ENCODE measurements around the gene AGXT2. TPM values are rescaled to one million over a fixed set of nuclear protein-coding genes. Genes with fewer than 3 reads are reported as not detected.
A peak's percentile ranks its signal among the peaks of the same experiment; 100 is the strongest.

The AGXT2 gene
- not detected in 2 replicates for total RNA-seq (2014; rRNA removed; shearing (Covaris generic); ENCODE audit: low replicate concordance)

- DNase-seq = no peak
These were observed at the start of gene AGXT2 for GRCh38 chr5:35047785-35048404. Gene AGXT2 (minus strand): TSS chr5:35047949. CDS start chr5:35047892, 57 bp downstream.

GRCh38 chr5:35096932-35097331, 49.2 kb upstream of the AGXT2 start:
- H3K4me3 ChIP-seq = no peak overlapping the region
- H3K9me3 ChIP-seq = no peaks in the 10 kb centered on the region
- H3K36me3 ChIP-seq = no peaks in the 10 kb centered on the region
- H3K27me3 ChIP-seq = 0 out of 2 replicates have a peak, but pooled peaks cover 2% of the 10 kb centered on the region
- no peak for DNase-seq

More at GRCh38 chr5:35047785-35048404, at the start of gene AGXT2:
- Histone ChIP-seq H3K4me3 (no peak within 1 kb of the TSS), H3K27me3 (no peaks in the 10 kb centered on the region), H3K9me3 (no peaks in the 10 kb centered on the region), H3K36me3 (no peaks in the 10 kb centered on the region)

- Histone ChIP-seq H3K9me3 (no peaks in the 10 kb centered on the region), H3K4me3 (no peak overlapping the region), H3K36me3 (no peaks in the 10 kb centered on the region), H3K27me3 (0 out of 2 replicates have a peak, but pooled peaks cover 1% of the 10 kb centered on the region)
- DNase-seq = no peak
These were observed 48.5 kb upstream of the AGXT2 start for GRCh38 chr5:35096216-35096615.

GRCh38 chr5:35095366-35095765, 47.6 kb upstream of the AGXT2 start:
- Histone ChIP-seq H3K27me3 (no peaks in the 10 kb centered on the region), H3K36me3 (no peaks in the 10 kb centered on the region), H3K9me3 (no peaks in the 10 kb centered on the region), H3K4me3 (no peak overlapping the region)
- DNase-seq = no peak

- no peaks in the 10 kb centered on the region for H3K9me3 ChIP-seq
- no peak overlapping the region for H3K4me3 ChIP-seq
- DNase-seq = no peak
- no peaks in the 10 kb centered on the region for H3K36me3 ChIP-seq
- no peaks in the 10 kb centered on the region for H3K27me3 ChIP-seq
These were observed 47.2 kb upstream of the AGXT2 start for GRCh38 chr5:35094948-35095347.

- no peak for DNase-seq
- no peak overlapping the region for H3K4me3 ChIP-seq
These were observed 45.0 kb upstream of the AGXT2 start for GRCh38 chr5:35092703-35093102.

GRCh38 chr5:35091704-35092103, 44.0 kb upstream of the AGXT2 start:
- Histone ChIP-seq H3K9me3 (no peaks in the 10 kb centered on the region), H3K36me3 (no peaks in the 10 kb centered on the region), H3K4me3 (no peak overlapping the region), H3K27me3 (no peaks in the 10 kb centered on the region)
- DNase-seq = no peak

More at GRCh38 chr5:35092703-35093102, 45.0 kb upstream of the AGXT2 start:
- H3K9me3 ChIP-seq = no peaks in the 10 kb centered on the region
- no peaks in the 10 kb centered on the region for H3K27me3 ChIP-seq
- no peaks in the 10 kb centered on the region for H3K36me3 ChIP-seq

GRCh38 chr5:35089334-35090314, 41.9 kb upstream of the AGXT2 start:
- peak; percentile 52 for DNase-seq
- Histone ChIP-seq H3K27me3 (no peaks in the 10 kb centered on the region), H3K9me3 (no peaks in the 10 kb centered on the region), H3K36me3 (no peaks in the 10 kb centered on the region), H3K4me3 (no peak overlapping the region)

- Histone ChIP-seq H3K4me3 (no peak overlapping the region), H3K36me3 (no peaks in the 10 kb centered on the region), H3K27me3 (no peaks in the 10 kb centered on the region), H3K9me3 (no peaks in the 10 kb centered on the region)
- peak; percentile 46 for DNase-seq
These were observed 40.2 kb upstream of the AGXT2 start for GRCh38 chr5:35087991-35088390.

GRCh38 chr5:35083150-35083549, 35.4 kb upstream of the AGXT2 start:
- Histone ChIP-seq H3K9me3 (0 out of 2 replicates have a peak, but pooled peaks cover 2% of the 10 kb centered on the region), H3K27me3 (no peaks in the 10 kb centered on the region), H3K36me3 (no peaks in the 10 kb centered on the region), H3K4me3 (no peak overlapping the region)
- no peak for DNase-seq

GRCh38 chr5:35082530-35082929, 34.8 kb upstream of the AGXT2 start:
- Histone ChIP-seq H3K9me3 (0 out of 2 replicates have a peak, but pooled peaks cover 2% of the 10 kb centered on the region), H3K4me3 (no peak overlapping the region), H3K36me3 (no peaks in the 10 kb centered on the region), H3K27me3 (no peaks in the 10 kb centered on the region)
- DNase-seq = no peak

- Histone ChIP-seq H3K4me3 (no peak overlapping the region), H3K27me3 (no peaks in the 10 kb centered on the region), H3K36me3 (no peaks in the 10 kb centered on the region)
These were observed 33.4 kb upstream of the AGXT2 start for GRCh38 chr5:35081134-35081533.

GRCh38 chr5:35073160-35073559, 25.4 kb upstream of the AGXT2 start:
- H3K36me3 ChIP-seq = no peaks in the 10 kb centered on the region
- H3K27me3 ChIP-seq = no peaks in the 10 kb centered on the region
- H3K4me3 ChIP-seq = no peak overlapping the region
- H3K9me3 ChIP-seq = no peaks in the 10 kb centered on the region
- no peak for DNase-seq

More at GRCh38 chr5:35081134-35081533, 33.4 kb upstream of the AGXT2 start:
- DNase-seq = no peak
- 0 out of 2 replicates have a peak, but pooled peaks cover 2% of the 10 kb centered on the region for H3K9me3 ChIP-seq

GRCh38 chr5:35069188-35069587, 21.4 kb upstream of the AGXT2 start:
- H3K4me3 ChIP-seq = no peak overlapping the region
- no peaks in the 10 kb centered on the region for H3K36me3 ChIP-seq
- H3K9me3 ChIP-seq = no peaks in the 10 kb centered on the region
- no peaks in the 10 kb centered on the region for H3K27me3 ChIP-seq
- no peak for DNase-seq

- Histone ChIP-seq H3K9me3 (no peaks in the 10 kb centered on the region), H3K4me3 (no peak overlapping the region), H3K36me3 (no peaks in the 10 kb centered on the region), H3K27me3 (no peaks in the 10 kb centered on the region)
- DNase-seq = no peak
These were observed 20.2 kb upstream of the AGXT2 start for GRCh38 chr5:35067985-35068384.

- Histone ChIP-seq H3K36me3 (no peaks in the 10 kb centered on the region), H3K27me3 (no peaks in the 10 kb centered on the region), H3K9me3 (no peaks in the 10 kb centered on the region), H3K4me3 (no peak overlapping the region)
- DNase-seq = no peak
These were observed 18.6 kb upstream of the AGXT2 start for GRCh38 chr5:35066260-35066795.

GRCh38 chr5:35063414-35063813, 15.7 kb upstream of the AGXT2 start:
- no peaks in the 10 kb centered on the region for H3K27me3 ChIP-seq
- H3K36me3 ChIP-seq = no peaks in the 10 kb centered on the region
- DNase-seq = no peak
- H3K9me3 ChIP-seq = no peaks in the 10 kb centered on the region
- H3K4me3 ChIP-seq = no peak overlapping the region

Measured in MG63 (cell line).